Measurements from ENCODE around the gene MSL3B.

The MSL3B gene

DNA sequence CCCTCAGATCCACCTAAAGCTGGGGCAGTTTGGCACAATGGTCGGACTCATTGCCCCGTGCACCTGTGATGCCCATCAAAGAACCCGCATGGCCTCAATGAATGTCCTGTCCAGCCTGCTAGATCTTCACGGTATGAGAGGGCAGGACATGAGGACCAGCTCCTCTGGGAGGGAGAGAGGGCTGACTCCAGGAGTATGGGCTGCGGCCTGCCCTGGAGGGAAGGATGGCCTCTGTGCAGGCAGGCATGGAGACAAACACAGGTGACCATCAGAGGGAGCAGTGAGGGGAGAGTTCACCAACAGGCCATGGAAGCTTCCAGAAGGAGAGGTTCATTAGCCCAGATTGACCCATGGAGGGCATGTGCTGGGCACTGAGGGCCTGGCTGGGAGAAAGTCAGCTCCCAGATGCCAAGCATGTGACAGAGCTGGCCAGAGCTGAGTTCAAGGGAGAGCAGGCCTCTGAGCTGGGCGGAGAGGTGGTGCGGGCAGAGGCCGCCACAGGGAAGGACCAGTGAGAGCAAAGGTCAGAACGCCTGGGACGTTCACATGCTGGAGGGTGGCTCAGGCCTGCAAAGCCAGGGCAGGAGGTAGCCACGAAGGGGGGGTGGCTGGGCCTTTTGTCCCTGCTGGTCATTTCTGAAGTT, 50.1 kb downstream of the MSL3B start:
- 80 to 83% methylated on average over 1 to 11 of the region's 11 CpGs for WGBS, 2 donors (ENCODE audit: low coverage in 1 of 2)
- TF ChIP-seq POLR2A (IDR thresholded peaks at IDR 0.05) (no peak), POLR2AphosphoS5 (IDR thresholded peaks at IDR 0.05) (no peak), EP300 (IDR thresholded peaks at IDR 0.05; ENCODE audit: low read depth) (no peak), CTCF (IDR thresholded peaks at IDR 0.05) (no peak)
- Histone ChIP-seq H3K4me1 (no peaks in the 10 kb centered on the region), H3K36me3 (no peaks in the 10 kb centered on the region), H3K27me3 (no peaks in the 10 kb centered on the region), H3K9me3 (no peaks in the 10 kb centered on the region), H3K4me3 (no peak overlapping the region), H3K27ac (no peak overlapping the region)
- DNase-seq, result peak; percentile 4
- in situ Hi-C loops (cut with MboI; ENCODE audit: low pct_ligation_motif_present in 1 of 4, low pct_unique_long_range_greater_than_20kb in 1 of 4, low sequenced_read_pairs in 3 of 4), result no loop called here
- intact Hi-C loops (cut with DNase I; ENCODE audit: low total_unique reads), result no loop called here

DNA sequence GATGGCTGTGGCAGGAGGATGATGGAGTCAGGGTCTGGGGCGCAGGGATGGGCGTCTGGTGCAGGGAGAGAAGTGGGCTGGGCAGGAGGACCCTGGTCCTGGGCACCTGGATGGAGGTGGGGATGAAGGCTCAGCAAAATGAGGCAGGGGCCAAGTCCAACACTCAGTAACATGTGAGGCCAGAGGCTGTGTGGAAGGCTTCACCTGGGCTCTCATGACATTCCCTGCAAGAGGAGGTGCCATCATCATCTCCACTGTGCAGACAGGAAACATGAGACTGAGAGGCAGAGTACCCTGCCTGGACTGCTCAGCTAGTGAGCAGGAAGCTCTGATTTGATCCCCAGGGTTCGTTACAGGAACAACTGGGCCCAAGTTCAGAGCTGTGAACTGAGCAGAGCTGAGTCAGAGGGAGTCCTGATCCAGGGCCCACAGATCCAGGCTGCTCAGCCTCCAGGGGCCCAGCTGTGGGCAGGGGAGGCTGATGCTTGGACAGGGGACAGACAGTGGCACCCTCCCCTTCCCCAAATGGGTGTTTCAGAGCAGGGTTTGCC, 50.8 kb downstream of the MSL3B start:
- H3K9me3 ChIP-seq, result no peaks in the 10 kb centered on the region
- H3K4me3 ChIP-seq, result no peak overlapping the region
- TF ChIP-seq EP300 (IDR thresholded peaks at IDR 0.05; ENCODE audit: low read depth), result no peak
- no peak for TF ChIP-seq POLR2A (IDR thresholded peaks at IDR 0.05)
- TF ChIP-seq POLR2AphosphoS5 (IDR thresholded peaks at IDR 0.05), result no peak
- TF ChIP-seq CTCF (IDR thresholded peaks at IDR 0.05), result no peak
- in situ Hi-C loops (cut with MboI; ENCODE audit: low pct_ligation_motif_present in 1 of 4, low pct_unique_long_range_greater_than_20kb in 1 of 4, low sequenced_read_pairs in 3 of 4) (no loop called here), intact Hi-C loops (cut with DNase I; ENCODE audit: low total_unique reads) (no loop called here)
- DNase-seq, result no peak
- H3K4me1 ChIP-seq, result no peaks in the 10 kb centered on the region
- 80% methylated on average over 3 of the region's 3 CpGs; no CpG with 5 or more reads in 1 of the 2 donors for WGBS, 2 donors (ENCODE audit: low coverage in 1 of 2)
- no peak overlapping the region for H3K27ac ChIP-seq
- no peaks in the 10 kb centered on the region for H3K27me3 ChIP-seq
- H3K36me3 ChIP-seq, result no peaks in the 10 kb centered on the region

GRCh38 chr2:233816771-233817170, 51.4 kb downstream of the MSL3B start:
- Histone ChIP-seq H3K4me3 (no peak overlapping the region), H3K27ac (no peak overlapping the region), H3K27me3 (no peaks in the 10 kb centered on the region), H3K4me1 (no peaks in the 10 kb centered on the region), H3K36me3 (no peaks in the 10 kb centered on the region), H3K9me3 (no peaks in the 10 kb centered on the region)
- TF ChIP-seq POLR2AphosphoS5 (IDR thresholded peaks at IDR 0.05), result no peak
- no peak for TF ChIP-seq POLR2A (IDR thresholded peaks at IDR 0.05)
- no peak for TF ChIP-seq EP300 (IDR thresholded peaks at IDR 0.05; ENCODE audit: low read depth)
- no peak for TF ChIP-seq CTCF (IDR thresholded peaks at IDR 0.05)
- WGBS, 2 donors (ENCODE audit: low coverage in 1 of 2), result 17 to 83% methylated on average over 1 to 4 of the region's 4 CpGs
- peak; percentile 5 for DNase-seq
- in situ Hi-C loops (cut with MboI; ENCODE audit: low pct_ligation_motif_present in 1 of 4, low pct_unique_long_range_greater_than_20kb in 1 of 4, low sequenced_read_pairs in 3 of 4) (no loop called here), intact Hi-C loops (cut with DNase I; ENCODE audit: low total_unique reads) (no loop called here)

- in situ Hi-C loops (cut with MboI; ENCODE audit: low pct_ligation_motif_present in 1 of 4, low pct_unique_long_range_greater_than_20kb in 1 of 4, low sequenced_read_pairs in 3 of 4), result no loop called here
Observed at GRCh38 chr2:233816334-233816733, 51.9 kb downstream of the MSL3B start.

More at GRCh38 chr2:233816334-233816733, 51.9 kb downstream of the MSL3B start:
- Histone ChIP-seq H3K4me3 (no peak overlapping the region), H3K9me3 (no peaks in the 10 kb centered on the region), H3K27ac (no peak overlapping the region), H3K36me3 (no peaks in the 10 kb centered on the region), H3K27me3 (no peaks in the 10 kb centered on the region), H3K4me1 (no peaks in the 10 kb centered on the region)
- TF ChIP-seq EP300 (IDR thresholded peaks at IDR 0.05; ENCODE audit: low read depth), result no peak
- no peak for TF ChIP-seq POLR2AphosphoS5 (IDR thresholded peaks at IDR 0.05)
- no peak for TF ChIP-seq POLR2A (IDR thresholded peaks at IDR 0.05)
- no peak for TF ChIP-seq CTCF (IDR thresholded peaks at IDR 0.05)
- peak; percentile 2 for DNase-seq
- 59% methylated on average over 2 of the region's 2 CpGs; no CpG with 5 or more reads in 1 of the 2 donors for WGBS, 2 donors (ENCODE audit: low coverage in 1 of 2)
- intact Hi-C loops (cut with DNase I; ENCODE audit: low total_unique reads), result no loop called here

Data from transverse colon (tissue), 4 donors.